CD4-positive, alpha-beta T cell treated with Interferon gamma for 1 hour (primary cell): ENCODE results near the gene PSMG1.
"Not testable (repeated sequence)": the region's sequence is repeated elsewhere in the genome, so short reads cannot be mapped to it uniquely, and the experiment has no call there.

Experiments used
- DNase-seq: peaks from one replicate; pipeline ENCODE4 v3.0.0-alpha.2; 2020

The PSMG1 gene

DNA sequence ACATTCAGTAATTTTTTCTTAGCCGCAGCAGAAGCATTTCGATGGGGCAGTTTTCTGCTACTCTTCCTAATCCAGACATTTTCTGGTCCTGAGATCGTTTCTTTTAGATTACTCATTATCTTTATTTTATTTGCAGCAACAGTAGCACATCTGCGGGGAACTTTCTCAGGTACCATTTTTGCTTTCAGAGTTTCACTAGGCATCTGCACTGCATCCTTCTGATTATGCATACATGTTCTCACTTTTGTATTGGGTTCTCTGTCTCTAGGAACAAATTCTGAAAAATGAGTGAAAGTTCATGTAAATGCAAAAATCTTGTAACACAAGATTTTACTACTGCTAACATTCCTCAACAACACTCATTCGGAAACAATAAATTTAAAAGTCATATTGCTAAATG, 3.9 kb upstream of the PSMG1 start:
- DNase-seq, result no peak

GRCh38 chr21:39186676-39187075, 3.4 kb upstream of the PSMG1 start:
- no peak for DNase-seq

DNA sequence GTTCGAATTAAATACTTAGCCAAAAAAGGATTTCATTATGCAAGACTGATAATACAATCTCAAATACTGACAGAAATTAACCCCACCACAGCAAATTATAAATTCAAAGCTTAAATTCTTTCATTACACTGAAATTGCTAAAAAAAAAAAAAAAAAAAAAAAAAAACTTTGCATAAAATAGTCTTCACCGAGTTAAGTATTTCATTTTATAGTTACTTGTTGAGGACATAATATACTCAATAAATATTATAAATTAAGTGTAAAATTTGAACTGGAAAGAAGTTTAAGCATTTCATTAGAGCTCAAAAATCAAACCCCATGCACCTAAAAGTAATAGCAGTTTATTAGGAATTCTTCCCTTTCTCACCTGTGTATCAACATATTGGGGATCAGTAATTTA, 1.9 kb upstream of the PSMG1 start:
- no peak for DNase-seq

- DNase-seq, result no peak
Measured at GRCh38 chr21:39184050-39184980, 1.1 kb upstream of the PSMG1 start.

- no peak for DNase-seq
Measured at GRCh38 chr21:39182484-39183271, 573 bp downstream of the PSMG1 start.

GRCh38 chr21:39182016-39182415, 1.2 kb downstream of the PSMG1 start:
- no peak for DNase-seq

GRCh38 chr21:39181205-39181818, 1.9 kb downstream of the PSMG1 start:
- no peak for DNase-seq

- DNase-seq, result no peak
Measured at GRCh38 chr21:39180429-39181019, 2.7 kb downstream of the PSMG1 start.

DNA sequence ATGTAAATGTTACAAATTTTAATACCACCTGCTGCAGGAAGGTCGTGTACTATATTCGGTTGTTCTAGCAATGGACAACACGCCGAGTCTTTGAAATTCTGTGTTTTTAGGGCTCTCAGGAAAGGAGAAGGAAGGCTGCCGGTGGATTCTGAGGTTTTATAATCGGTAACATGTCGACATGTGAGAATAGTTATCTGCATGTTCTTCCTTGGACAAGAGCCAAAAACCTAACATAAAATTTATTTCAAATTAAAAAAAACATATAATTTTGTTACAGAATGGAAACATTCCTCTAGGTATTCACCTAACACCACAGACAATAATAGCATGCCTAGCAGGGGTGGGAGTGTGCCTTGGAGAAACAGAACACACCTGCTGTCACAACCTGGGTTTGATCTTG, 4.8 kb downstream of the PSMG1 start:
- no peak for DNase-seq

DNA sequence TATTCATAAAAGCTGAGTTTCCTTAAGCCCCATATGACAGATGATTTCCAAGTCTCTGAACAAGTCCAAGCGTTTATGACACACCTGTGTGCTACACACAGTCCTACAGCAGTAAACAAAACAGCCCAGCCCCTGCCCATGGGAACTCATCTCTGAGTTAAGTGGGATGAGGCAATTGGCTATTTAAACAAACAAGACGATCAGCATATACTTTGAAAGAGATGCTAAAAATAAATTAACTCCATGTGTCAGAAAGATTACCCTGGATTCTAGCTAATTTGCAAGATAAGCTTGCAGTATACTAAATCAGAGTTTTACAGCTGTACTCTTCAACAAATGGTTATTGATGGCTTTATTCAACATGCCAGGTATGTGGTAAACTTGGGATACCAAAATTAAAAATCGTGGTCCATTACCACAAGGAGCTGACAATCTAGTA, 7.0 kb downstream of the PSMG1 start:
- no peak for DNase-seq

DNA sequence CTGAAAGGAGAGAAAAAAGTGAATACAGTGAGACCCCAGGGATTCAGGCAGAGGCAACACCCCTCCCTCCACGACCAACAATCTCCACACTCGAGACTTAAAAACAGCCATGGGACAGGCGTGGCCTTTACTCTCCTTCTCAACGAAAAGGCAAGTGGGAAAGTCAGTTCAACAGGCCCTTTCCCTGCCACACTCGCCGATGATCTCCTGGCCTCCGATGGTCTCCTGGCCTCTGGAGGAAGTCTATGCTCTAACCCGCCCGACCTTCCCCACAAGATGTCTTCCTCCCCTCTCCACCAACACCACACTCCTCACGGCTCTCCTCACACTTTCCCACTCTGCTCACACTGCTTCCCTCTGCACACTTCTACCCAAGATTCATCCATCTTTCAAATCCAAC, 7.6 kb downstream of the PSMG1 start:
- no peak for DNase-seq

DNA sequence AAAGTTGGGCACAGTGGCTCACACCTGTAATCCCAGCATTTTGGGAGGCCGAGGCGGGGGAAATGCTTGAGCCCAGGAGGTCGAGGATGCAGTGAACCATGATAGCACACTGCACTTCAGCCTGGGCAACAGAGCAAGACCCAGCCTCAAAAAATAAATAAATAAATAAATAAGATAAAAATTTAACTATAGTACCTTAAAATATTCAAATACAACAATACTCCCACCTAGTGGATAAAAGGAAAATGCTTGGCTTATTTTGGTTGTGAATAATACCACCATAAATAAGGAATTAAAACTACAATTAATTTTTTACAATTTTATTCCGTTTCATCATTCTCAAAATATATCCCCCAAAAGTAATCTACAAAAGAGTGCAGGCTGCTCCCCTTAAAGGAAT, 8.1 kb downstream of the PSMG1 start:
- DNase-seq, result no peak

GRCh38 chr21:39173716-39174680, 9.3 kb downstream of the PSMG1 start:
- DNase-seq, result no peak

DNA sequence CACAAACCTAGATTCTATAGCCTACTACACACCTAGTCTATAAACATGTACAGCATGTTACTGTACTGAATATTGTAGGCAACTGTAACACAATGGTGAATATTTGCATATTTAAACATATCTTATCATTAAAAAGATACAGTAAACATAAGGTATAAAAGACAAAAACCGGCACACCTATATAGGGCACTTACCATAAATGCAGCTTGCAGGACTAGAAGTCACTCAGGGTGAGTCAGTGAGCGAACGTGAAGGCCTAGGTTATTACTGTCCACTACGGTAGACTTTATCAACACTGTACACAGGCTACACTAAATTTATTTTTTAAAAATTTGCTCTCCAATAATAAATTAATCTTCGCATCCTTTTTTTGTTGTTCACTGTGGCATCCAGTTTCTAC, 13.3 kb downstream of the PSMG1 start:
- DNase-seq, result no peak

DNA sequence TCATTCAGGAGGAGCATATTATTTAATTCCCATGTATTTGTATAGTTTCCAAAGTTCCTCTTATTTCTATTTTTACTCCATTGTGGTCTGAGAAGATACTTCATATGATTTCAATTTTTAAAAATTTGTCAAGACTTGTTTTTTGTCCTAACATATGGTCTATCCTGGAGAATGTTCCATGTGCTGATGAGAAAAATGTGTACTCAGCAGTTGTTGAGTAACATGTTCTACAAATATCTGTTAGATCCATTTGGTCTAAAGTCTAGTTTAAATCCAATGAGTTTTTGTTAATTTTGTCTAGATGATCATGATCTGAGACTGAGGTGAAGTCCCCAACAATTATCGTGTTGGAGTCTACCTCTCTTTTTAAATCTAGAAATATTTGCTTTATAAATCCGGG, 14.5 kb downstream of the PSMG1 start:
- DNase-seq, result no peak

DNA sequence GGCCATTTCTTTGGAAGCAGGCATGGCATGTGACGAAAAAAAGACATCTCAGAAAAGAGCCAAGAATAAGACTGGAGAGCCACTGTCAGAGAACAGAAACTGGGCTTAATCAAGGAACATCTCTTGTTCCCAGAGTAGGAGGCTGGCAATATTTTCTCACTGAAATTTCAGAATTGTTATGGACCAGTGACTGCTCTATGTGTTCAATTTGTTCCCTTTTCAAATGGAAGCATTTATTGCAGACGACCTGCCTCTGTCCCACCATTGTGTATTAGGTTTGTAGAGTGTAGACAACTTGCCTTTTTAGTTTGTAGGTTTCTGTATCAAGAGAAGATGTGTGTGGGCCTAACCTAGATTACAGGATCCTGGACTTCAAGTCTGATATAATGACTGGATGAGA, 18.7 kb downstream of the PSMG1 start:
- DNase-seq, result no peak

- no peak for DNase-seq
Measured at GRCh38 chr21:39161064-39161463, 22.2 kb downstream of the PSMG1 start.

DNA sequence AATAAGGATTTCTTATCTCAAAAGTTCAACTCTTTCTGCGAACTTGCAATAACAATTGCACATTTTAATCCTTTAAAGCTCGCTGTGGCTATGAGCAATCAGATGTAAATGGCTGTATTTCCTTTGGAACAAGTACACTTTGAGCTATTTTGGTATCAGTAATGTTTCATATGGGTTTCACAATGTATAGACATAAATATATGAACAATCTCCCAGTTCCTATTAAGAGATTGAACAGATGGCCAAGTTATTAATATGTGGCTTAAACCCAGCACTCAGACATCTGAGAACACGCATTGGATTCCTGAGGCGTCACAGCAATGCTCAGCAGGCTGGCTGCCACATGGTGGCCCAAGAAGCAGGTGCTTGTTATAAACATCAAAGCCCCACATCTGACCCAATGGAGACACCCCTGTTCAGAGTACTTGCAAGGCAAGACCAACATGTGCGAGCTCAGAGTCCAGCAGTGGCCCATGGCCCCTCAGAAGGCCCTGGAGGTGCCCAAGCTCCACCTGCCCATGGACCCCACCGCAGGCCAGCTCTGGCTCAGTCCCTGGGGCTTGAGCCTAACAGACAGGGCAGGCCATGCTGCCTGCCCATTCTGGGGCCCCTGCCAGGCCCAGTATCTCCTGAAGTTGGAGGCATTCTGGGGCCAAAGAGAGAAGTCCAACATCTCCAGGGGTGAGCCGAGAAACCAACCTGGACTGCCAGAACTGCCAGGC, 23.7 kb downstream of the PSMG1 start:
- no peak for DNase-seq

GRCh38 chr21:39157241-39157640, 26.0 kb downstream of the PSMG1 start:
- not testable (repeated sequence) for DNase-seq

GRCh38 chr21:39156024-39156423, 27.2 kb downstream of the PSMG1 start:
- no peak for DNase-seq

GRCh38 chr21:39155578-39155977, 27.7 kb downstream of the PSMG1 start:
- DNase-seq, result no peak
